ENCODE measurements around the gene ARG2. TPM values are rescaled to one million over a fixed set of nuclear protein-coding genes. Genes with fewer than 3 reads are reported as not detected.
"Not testable (repeated sequence)": the region's sequence is repeated elsewhere in the genome, so short reads cannot be mapped to it uniquely, and the experiment has no call there.

Gene ARG2
- total RNA-seq, 1 experiment from 2014 or later, result 17.6 TPM

- no peak for DNase-seq (ENCODE audit: unreplicated experiment)
- Mint-ChIP-seq H3K9me3 (ENCODE audit: unreplicated experiment) (no peaks in the 10 kb centered on the region), H3K4me1 (ENCODE audit: insufficient read depth, unreplicated experiment) (no peaks in the 10 kb centered on the region), H3K4me3 (ENCODE audit: unreplicated experiment) (no peak overlapping the region), H3K27ac (ENCODE audit: low read depth, unreplicated experiment) (no peak overlapping the region), H3K36me3 (ENCODE audit: insufficient read depth, unreplicated experiment) (peaks cover 26% of the 10 kb centered on the region), H3K27me3 (ENCODE audit: insufficient read depth, unreplicated experiment) (no peaks in the 10 kb centered on the region)
- intact Hi-C loops (cut with micrococcal nuclease), result loop anchor here (1.0 kb wide), 3 partner anchors 34 to 119 kb away; partner anchors contain the start of gene ARG2
- no TSS peak for BruUV-seq (replicated peaks)
- POLR2A ChIA-PET, result interaction anchor here (0.8 to 2.7 kb wide), 5 partner anchors 14 to 111 kb away, joined by 5 to 13 read pairs (median 6); partner anchors contain the start of genes PIGH and RDH11
- CTCF ChIA-PET, result interaction anchor here (0.6 to 10.6 kb wide), 39 partner anchors 9 to 295 kb away, joined by 3 to 132 read pairs (median 4); partner anchors contain the start of genes ARG2, EIF2S1, PIGH and RDH12
- no peak for TF ChIP-seq CTCF (IDR thresholded peaks at IDR 0.05; ENCODE audit: unreplicated experiment)
Measured at GRCh38 chr14:67584978-67585377, 34.7 kb upstream of the ARG2 start.

- Mint-ChIP-seq H3K4me1 (ENCODE audit: insufficient read depth, unreplicated experiment) (no peaks in the 10 kb centered on the region), H3K36me3 (ENCODE audit: insufficient read depth, unreplicated experiment) (peaks cover 35% of the 10 kb centered on the region), H3K27me3 (ENCODE audit: insufficient read depth, unreplicated experiment) (no peaks in the 10 kb centered on the region), H3K4me3 (ENCODE audit: unreplicated experiment) (no peak overlapping the region), H3K27ac (ENCODE audit: low read depth, unreplicated experiment) (no peak overlapping the region), H3K9me3 (ENCODE audit: unreplicated experiment) (no peaks in the 10 kb centered on the region)
- no TSS peak for BruUV-seq (replicated peaks)
- TF ChIP-seq CTCF (IDR thresholded peaks at IDR 0.05; ENCODE audit: unreplicated experiment), result no peak
- CTCF ChIA-PET, result interaction anchor here (0.5 to 10.6 kb wide), 15 partner anchors 9 to 1268 kb away, joined by 3 to 132 read pairs (median 6); partner anchors contain the start of genes ARG2, EIF2S1 and RDH12
- intact Hi-C loops (cut with micrococcal nuclease), result no loop called here
- no peak for DNase-seq (ENCODE audit: unreplicated experiment)
- POLR2A ChIA-PET, result interaction anchor here (0.9 to 2.7 kb wide), 2 partner anchors 13 to 88 kb away, joined by 4 to 13 read pairs; partner anchors contain the start of genes PIGH and VTI1B
Measured at GRCh38 chr14:67586369-67586768, 33.4 kb upstream of the ARG2 start.

GRCh38 chr14:67589204-67589770 lies 30.4 kb upstream of the ARG2 start:
- no peak for DNase-seq (ENCODE audit: unreplicated experiment)
- no peak overlapping the region for H3K27ac Mint-ChIP-seq (ENCODE audit: low read depth, unreplicated experiment)
- no peak overlapping the region for H3K4me3 Mint-ChIP-seq (ENCODE audit: unreplicated experiment)
- no peaks in the 10 kb centered on the region for H3K9me3 Mint-ChIP-seq (ENCODE audit: unreplicated experiment)
- peaks cover 52% of the 10 kb centered on the region for H3K36me3 Mint-ChIP-seq (ENCODE audit: insufficient read depth, unreplicated experiment)
- TSS peak; percentile 46 for BruUV-seq (replicated peaks)
- TF ChIP-seq CTCF (IDR thresholded peaks at IDR 0.05; ENCODE audit: unreplicated experiment), result no peak
- H3K27me3 Mint-ChIP-seq (ENCODE audit: insufficient read depth, unreplicated experiment), result no peaks in the 10 kb centered on the region
- no peaks in the 10 kb centered on the region for H3K4me1 Mint-ChIP-seq (ENCODE audit: insufficient read depth, unreplicated experiment)
- intact Hi-C loops (cut with micrococcal nuclease), result no loop called here
- ChIA-PET POLR2A (interaction anchor here (0.6 to 1.9 kb wide), 3 partner anchors 10 to 91 kb away, joined by 3 to 10 read pairs (median 3); partner anchors contain the start of gene PIGH), CTCF (interaction anchor here (1.4 to 10.6 kb wide), 4 partner anchors 18 to 113 kb away, joined by 6 to 132 read pairs (median 9); partner anchors contain the start of gene RDH12)

- H3K4me1 Mint-ChIP-seq (ENCODE audit: insufficient read depth, unreplicated experiment); intact Hi-C loops (cut with micrococcal nuclease); H3K4me3 Mint-ChIP-seq (ENCODE audit: unreplicated experiment); DNase-seq (ENCODE audit: unreplicated experiment); BruUV-seq (replicated peaks); H3K27me3 Mint-ChIP-seq (ENCODE audit: insufficient read depth, unreplicated experiment); H3K27ac Mint-ChIP-seq (ENCODE audit: low read depth, unreplicated experiment); POLR2A ChIA-PET; H3K9me3 Mint-ChIP-seq (ENCODE audit: unreplicated experiment): not testable (repeated sequence)
- CTCF ChIA-PET, result interaction anchor here (1.8 kb wide), 1 partner anchor 67 kb away, joined by 8 read pairs; no protein-coding TSS in a partner anchor
- peaks cover 35% of the 10 kb centered on the region for H3K36me3 Mint-ChIP-seq (ENCODE audit: insufficient read depth, unreplicated experiment)
Measured at GRCh38 chr14:67593650-67594049, 26.1 kb upstream of the ARG2 start.

Measured in MCF 10A (cell line).